ENCODE measurements around the gene GUCA2A.

Gene GUCA2A

DNA sequence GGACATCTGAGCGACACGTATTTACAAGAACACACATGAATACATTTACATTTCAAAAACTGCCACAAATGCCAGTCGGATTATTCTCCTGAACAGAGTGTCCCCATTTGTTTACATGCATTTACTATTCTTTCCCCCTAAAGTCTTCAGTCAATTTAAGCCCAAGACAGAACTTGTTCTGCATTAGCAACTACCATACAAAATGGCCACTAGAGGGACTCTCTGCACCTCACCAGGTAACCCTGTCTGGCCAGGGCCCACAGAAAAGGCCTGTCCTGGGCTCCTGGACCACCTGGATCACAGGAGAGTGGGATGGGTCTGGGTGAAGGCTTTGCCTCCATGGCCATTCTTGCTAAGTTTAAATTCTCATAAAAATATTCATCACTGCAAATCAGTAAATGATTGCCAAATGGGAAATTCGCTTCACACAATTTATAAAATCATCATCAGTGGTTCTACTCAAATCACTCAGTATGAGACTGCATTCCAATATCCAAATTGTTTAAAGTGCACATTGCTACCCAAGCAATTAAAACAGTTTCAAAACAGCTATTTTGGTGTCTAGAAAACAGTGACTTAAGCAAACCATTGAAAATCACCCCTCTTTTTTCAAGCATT is 12.5 kb upstream of the GUCA2A start:
- peak; percentile 52 for DNase-seq (ENCODE audit: low read depth)

DNA sequence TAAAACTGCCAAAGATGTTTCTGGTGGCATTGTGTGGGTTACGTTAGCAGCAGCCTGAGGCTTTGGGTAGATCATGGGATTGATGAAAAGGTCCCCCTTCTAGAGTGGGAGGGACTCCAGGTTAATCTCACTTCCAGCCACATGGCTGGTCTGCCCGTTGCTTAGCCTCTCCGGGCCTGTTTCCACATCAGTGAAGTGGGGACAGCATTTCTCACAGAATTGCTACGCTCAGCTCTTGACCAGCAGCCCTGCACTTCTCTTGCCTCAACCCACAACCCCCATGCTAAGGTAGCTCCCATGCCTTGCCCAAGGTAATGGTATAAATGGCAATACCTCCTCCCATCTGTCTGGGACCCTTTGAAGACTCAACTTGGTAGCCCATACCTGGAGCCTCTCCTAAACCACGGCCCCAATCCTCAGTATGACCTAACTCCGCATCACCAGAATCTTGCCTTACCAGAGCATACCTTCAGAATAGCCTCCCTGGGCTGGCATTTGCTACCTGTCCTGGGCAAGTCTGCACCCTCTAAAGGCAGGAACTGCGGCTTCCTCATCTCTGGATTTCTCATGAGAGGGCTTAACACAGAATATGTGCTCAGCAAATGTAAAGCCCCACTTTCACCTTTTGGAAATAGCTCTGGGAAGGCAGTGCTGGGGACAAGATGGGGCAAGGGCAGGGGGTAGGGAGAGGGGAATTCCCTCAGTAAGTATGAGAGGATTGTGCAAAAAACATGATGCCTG is 10.9 kb upstream of the GUCA2A start:
- DNase-seq (ENCODE audit: low read depth) = no peak

DNA sequence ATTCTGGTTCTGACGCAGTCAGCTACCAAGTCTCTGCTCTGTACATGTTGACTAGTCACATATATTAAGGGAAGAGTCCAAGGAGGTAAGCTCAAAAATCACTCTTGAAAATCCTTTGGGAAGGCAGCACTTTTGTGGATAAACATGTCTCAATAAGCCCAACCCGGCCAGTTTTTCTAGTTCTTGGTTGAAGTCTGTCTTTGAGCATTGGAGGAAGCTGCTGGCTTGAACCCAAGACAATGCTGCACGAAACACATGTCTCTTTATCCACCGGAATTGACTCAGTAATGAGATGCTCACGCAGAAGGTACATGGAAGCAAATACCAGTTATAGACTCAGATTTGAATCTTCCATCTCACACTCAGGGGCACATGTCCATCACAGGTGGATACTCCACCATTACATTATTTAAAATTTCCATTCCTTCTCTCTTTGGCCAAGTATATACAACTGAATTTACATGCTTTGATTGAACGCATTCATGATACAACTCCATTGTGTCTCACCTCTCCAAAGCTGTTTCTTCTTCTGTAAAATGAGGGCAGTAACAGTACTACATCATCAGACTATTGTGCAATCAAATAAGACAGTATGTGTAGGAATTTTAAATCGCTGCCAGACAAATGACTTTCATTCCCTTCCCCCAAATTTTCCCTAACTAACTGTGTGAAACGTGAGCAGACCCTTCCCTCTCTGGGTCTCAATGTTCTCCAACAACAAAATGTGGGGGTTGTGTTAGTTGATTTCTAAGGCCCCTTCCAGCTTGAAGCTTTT is 9.6 kb upstream of the GUCA2A start:
- peak; percentile 26 for DNase-seq (ENCODE audit: low read depth)

DNA sequence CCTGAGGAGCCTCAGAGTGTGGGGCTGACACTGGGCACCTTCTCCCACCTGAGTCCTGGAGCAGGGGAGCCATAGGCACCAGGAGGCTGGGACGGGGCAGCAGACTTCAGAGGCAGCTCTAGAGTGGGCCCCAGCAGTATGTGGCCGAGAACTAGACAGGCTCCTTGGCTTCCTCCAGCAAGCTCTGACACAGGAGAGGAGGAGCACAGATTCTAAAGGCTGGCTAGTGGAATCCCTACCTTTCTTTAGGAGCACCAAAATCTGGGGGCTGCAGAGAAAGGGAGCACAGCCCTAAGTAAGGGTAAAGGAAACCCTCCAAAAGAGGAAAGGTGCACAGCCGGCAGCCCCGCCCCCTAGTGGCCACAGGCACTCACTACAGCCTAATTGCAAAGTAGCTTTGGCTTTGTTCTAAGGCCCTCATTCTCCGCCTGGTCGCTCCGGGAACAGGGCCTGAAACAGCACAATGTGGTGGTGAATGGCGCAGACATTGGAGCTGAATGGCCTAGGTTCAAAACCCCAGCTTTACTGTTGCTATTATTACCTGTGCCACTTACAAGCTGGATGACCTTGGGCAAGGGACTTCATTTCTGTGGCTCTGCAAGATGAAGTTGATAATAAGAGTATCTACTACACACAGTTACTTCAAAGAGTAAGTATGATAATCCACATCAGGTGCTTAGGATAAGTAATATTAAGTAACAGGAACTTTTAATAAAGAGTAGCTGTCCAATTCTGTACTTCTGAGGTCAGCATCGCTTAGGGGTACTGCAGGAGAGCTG is 8.8 kb upstream of the GUCA2A start:
- peak; percentile 52 for DNase-seq (ENCODE audit: low read depth)

DNA sequence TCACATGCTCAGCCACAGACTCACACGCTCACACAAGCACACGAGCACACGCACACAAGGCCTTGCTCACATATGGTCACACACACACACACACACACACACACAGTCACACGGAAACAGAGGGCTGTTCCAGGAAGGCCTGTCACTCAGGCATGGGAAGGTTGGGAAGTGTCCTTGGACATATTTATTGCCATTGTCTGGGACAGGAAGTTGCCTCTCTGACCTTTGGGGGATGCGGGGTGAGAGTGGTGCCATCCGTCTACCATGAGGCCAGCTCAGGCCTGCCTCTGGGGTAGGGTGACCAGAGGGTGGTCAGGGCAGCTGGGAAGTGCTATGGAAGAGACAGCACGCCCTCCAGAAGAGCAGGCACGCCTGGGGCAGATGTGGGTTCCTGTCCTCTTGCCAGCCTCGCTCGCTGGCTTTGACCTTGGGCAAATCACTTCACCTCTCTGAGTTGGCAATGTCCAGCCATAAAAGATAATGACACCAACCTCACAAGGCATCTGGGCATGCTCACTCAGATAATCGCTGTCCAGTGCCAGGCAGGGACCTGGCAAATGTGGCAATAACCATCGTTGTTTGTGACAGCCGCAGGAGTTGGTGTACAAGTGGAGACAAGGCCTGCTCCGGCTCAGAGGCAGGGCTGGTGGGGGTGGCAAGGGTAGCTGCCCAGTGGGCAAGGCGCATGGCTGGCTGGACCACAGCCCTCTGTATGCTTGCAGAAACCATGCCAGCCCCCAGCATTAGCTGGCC is 8.0 kb upstream of the GUCA2A start:
- DNase-seq (ENCODE audit: low read depth) = peak; percentile 26

DNA sequence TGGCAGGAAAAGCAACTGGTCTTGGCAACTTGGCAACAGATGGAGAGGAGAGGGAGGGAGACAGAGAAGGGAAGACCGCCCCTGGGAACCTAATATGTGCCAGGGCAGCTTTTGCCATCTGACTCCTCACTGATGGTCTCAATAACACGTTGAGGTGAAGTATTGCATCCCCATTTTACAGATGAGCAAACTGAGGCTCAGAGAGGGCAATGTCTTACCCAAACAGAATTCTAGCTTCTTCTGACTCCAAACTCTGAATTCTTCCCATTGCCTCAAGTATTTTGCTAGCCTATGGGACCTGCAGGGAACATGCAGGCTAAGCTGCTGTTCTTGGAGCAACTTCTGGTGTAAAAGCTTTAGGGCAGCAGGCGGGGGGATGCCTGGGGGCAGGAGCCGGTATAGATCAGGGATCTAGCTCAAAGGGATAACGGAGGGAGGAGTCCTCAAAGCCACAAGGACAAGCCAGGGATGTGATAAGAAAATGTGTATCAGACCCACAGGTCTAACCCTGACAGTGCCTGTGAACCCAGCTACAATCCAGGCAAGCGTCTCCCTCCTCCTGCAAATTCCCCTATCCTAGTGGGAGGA is 7.2 kb upstream of the GUCA2A start:
- no peak for DNase-seq (ENCODE audit: low read depth)

DNA sequence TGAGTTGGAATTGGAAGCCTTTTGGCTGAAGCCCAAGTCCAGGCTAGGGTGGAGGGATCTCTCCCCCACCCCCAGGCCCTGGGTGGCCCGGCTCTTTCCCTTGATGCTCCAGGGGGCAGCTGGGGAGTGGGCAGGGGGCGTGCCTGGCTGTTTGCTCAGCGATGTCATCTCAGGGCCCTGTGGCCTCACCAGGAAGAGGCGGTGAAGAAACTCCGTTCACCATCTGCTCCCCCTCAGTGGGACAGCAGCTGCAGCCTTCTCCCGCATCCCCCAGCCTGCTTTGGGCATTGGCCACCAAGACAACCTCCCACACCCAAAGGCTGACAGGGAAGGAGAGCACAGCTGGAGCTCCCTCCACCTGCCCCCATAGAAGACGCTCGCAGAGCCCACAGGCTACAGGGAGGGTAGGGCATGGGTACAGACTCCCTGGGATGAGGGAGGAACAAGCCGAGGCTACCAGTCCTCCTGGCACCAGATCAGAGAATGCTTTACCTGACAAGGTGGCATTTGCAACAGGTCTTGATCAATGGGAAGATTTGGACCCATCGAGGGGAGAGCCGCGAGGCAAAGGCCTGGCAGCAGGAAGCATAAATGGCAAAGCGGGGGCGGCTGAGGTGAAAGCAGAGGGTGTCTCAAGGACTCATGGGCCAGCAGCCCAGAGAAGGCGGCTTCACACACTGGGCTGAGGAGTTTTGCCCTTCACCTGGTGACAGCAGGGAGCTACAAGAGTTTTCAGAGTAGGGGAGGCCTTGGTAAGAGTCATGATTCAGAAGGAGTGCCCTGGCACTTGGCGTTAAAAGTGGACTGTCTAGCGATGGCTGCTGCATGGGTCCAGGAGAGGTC is 6.5 kb upstream of the GUCA2A start:
- no peak for DNase-seq (ENCODE audit: low read depth)

DNA sequence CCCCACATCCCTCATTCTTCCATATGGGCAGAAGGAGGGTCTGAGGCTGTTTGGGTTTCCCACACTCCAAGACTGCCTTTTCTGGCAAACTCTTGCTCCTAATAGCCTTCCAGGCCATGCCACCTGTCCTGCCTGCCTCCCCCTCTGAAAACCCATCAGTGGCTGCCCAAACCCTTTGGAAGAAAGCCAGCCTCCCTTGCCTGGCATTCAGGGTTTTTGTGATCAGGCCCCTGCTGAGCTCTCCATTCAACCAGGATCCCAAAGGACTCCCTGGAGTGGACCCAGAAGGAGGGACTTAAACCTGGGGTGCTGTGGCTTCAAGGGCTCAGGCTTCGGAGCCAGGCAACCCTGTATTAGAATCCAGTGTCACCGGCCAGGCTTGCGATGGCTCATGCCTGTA is 4.2 kb upstream of the GUCA2A start:
- DNase-seq (ENCODE audit: low read depth) = no peak

DNA sequence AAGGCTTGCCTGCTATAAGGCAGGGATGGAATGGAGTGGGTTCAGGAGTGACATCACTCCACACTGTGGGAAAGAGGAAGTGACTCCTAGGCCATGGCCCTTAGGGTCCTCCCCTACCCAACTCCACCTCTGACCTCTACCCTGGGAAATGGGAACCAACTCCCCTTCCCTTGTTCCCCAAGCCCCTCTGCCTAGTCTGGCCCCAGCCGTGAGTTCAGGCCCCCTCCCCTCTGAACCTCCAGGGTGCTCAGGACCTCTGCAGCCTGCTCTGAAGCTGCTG is 3.8 kb upstream of the GUCA2A start:
- DNase-seq (ENCODE audit: low read depth) = no peak

DNA sequence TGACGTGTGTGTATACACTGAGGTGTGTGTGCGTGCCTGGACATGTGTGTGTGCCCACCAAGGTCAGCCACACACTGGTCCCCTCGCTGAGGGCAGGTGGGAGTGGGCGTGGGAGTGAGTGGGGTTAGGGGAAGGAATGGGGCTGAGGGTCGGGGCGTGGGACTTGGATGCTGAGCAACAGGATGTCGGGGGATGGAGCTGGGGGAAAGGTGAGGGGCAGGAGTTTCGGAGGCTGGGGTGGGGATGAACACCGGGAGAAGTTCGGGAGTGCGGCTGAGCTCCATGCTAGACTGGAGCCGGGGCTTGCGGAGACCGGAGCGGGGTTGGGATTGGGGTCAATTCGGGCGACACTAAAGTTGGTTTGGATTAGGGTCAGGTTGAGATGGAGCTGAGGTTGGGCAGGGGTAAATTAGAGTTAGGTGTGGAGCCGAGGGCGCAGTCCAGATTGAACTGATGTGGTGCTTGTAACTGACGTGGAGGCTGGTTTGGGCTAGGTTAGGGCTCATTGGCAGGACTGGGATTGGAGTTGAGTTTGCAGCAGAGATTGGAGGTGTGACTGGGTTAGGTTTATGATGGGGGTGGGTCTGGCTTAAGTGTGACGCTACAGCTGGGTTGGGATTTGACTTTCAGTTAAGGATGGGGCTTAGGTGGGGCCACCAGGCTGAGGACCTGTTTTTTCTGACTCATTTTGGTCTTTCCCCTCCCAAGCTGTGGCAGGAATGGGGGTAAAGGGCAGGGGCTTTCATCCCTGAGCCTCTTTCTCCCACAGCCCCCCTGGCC is 3.3 kb upstream of the GUCA2A start:
- no peak for DNase-seq (ENCODE audit: low read depth)

DNA sequence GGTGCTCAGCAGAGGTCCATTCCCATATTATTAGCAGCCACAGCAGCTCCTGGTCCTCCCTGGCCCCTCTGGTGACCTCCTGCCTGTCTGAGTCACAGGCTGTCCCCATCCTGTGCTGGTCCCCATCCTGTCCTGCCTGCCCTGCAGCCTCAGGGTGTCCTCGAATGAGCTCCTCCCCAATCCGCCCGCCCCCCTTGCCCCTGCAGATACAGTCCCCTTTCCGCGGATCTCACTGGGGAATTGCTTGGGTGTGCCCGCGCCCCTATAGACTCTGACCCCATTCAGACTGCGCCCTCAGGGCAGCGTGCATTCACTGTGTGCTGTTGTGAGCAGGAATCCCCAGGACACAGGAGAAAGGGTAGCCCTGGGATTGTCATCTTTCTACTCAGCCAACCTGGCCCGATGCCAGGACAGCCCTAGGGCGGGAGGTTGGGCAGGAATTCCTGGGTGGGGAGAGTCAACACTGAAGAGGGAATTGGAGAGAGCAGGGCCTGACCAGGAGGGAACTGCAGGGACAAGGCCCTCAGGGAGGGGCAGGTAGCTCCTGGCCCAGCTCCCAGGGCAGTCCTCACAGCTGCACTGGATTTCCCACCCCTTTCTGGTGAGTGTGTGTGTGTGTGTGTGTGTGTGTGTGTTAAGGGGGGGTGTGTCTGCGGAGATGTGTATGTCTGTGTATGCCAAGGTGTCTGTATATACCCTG is 1.1 kb upstream of the GUCA2A start:
- DNase-seq (ENCODE audit: low read depth) = peak; percentile 76

DNA sequence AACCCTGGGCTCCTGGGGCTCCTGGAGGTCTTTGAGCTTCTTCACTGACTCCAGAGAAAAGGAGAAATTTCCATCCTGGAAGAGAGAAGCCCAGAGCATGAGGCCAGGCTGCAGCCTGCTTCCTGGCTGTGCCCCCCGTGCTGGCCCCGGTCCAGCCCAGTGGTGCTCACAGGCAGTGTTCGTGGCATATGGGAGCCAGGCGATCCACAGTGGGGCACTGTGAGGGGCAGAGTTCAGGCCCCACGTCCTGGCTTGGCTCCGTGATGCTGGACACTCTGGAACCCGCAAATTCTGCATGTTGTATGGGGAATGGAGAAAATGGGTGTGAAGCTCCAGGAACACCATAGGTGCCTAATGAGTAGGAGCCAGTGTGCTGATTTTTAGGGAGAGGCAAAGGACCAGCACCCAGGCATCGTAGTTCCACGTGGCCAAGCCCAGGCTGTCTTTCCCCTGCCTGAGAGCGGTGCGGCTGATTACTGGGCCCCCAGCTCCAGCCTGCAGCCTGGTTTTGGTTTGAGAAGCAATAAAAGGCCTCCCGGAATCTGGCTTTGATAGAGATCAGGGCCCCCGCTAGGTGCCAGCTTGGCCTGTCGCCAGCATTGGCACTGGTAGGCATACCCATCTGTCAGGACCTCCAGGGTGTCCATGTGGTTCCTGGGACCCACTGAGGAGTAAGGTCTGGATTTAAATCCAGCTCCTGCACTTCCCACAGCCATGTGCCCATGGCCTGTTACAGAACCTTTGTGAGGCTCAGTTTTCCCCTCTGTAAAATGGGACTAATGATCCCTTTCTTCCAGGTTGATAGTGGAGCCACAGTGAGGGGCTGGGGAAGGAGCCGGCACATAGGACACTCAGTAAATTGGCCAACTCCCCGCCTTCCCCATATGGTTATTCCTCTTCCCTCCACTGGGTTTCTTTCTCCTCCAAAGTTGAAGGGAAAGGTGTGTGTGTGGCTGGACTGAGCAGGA is 725 bp downstream of the GUCA2A start:
- DNase-seq (ENCODE audit: low read depth) = no peak

DNA sequence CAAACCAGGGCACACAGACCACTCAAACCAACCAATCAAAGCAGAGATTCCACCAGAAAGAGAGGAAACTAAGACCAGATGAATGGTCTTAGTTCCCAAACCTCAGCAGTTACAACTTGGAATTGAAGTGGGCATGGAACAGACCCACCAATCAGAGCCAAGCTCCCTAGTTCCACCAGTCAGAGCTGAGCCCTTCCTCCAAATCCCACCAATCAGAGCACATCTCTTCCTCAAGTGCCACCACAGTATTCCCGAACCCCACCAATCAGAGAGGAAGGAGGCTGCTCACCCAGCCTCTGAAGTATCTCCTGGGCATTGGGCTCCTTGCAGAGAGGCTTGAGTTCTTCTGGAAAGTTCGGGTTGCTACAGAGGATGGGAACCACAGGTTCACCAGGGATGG is 1.4 kb downstream of the GUCA2A start:
- peak; percentile 41 for DNase-seq (ENCODE audit: low read depth)

DNA sequence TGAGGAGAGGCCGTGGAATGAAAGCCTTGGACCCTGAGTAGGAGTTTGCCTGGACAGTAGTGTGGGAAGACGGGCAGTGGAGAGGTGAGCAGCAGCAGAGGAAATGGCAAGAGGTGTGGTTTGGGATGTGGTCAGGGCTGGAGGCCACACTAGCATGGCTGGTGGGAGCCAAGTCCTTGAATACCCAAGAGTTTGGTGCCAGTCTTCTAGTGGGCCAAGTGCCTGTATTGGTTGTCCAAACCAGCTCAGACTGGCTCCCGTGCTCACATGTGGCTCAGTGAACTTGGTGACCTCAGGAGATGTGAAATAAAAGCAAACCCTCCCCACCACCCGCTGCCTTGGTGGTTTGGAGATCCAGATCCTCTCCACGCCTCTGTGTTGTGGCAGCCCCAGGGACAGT is 2.4 kb downstream of the GUCA2A start:
- DNase-seq (ENCODE audit: low read depth) = no peak

DNA sequence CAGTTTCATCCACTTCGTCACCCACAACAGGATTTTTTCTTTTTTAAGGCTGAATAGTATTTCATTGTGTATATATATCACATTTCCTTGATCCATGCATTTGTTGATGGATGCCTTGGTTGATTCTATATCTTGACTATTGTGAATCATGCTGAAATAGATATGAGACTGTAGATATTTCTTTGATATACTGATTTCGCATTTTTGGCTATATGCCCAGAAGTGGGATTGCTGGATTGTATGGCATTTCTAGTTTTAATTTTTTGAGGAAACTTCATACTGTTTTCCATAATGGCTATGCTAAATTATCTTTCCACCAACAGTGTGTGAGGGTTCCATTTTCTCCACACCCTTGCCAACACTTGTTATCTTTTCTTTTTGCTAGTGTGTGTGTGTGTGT is 6.4 kb downstream of the GUCA2A start:
- DNase-seq (ENCODE audit: low read depth) = peak; percentile 18

DNA sequence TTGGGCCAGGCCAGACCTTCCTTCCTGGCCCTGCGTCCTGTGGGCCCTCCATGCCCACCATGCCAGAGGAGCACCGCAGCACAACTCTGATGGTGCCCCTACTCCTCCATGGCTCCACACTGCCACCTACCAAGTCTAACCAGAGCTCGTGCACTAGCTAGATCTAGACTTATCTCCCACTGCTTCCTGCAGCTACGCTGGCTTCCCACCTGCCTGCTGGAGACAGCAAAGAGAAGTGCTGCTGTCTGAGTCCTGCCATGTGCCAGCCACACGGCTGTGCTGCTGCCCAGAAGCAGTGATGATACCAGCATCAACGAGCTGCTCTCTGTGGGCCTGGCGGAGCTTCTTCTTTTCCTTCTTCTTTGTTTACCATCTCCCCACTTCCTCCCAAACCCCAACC is 6.9 kb downstream of the GUCA2A start:
- DNase-seq (ENCODE audit: low read depth) = no peak

DNA sequence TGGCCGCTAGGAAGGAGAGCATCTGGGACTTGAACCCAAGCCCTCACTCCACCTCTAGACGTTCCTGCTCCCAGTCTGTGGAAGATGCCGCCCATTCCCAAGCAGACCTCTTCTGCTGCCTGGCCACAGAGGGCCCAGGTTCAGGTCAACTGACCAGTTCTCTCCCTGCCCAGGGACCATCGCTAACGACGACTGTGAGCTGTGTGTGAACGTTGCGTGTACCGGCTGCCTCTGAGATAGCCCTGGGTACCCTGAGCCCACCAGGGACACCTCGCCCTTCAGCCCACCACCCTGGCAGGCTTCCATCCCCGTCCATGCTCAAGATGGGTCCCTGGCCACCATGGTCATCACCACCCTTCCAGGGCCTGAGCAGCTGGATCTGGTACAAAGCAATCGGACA is 9.2 kb downstream of the GUCA2A start:
- DNase-seq (ENCODE audit: low read depth) = no peak

DNA sequence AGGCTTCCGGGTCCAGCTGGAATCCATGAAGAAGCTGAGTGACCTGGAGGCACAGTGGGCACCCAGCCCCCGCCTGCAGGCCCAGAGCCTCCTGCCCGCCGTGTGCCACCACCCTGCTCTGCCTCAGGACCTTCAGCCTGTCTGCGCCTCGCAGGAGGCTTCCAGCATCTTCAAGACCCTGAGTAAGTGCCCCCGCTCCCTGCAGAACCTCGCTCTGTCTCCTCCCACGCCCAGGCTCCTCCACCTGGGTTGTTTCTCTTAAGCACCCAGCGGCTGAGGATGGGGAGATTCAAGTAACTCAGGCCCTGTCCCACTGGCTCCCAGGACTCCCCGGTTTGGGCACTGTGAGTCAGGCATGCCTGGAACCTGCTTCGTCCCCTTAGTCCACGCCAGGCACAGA is 9.9 kb downstream of the GUCA2A start:
- no peak for DNase-seq (ENCODE audit: low read depth)

Measured in EH (cell line).